ENCODE data around the gene AKAP8.
"Not testable (repeated sequence)": the region's sequence is repeated elsewhere in the genome, so short reads cannot be mapped to it uniquely, and the experiment has no call there.

AKAP8 gene

GRCh38 chr19:15379083-15379998, at the start of gene AKAP8:
Gene AKAP8, minus strand, starts transcription at chr19:15379787. Its CDS starts 56 bp downstream, at chr19:15379731.
- DNase-seq (ENCODE audit: low read depth), result peak; percentile 97

GRCh38 chr19:15427991-15428471, 48.4 kb upstream of the AKAP8 start:
- DNase-seq (ENCODE audit: low read depth), result no peak

DNA sequence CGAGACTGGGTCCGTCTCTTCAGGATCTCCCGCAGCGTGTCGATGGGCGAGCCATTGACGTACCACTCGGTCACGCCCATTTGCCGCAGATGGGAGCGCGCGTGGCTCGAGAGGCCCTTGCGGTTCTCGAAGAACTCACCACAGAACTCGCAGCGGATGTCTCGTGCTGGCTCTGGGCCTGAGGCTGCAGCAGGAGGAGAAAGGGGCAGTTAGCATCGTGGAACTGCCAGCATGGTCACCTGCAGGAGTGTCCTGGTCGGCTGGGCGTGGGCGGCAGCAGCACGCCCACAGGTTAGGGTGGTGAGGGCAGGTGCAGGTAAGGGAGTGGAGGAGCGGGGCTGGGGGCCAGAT, 47.7 kb upstream of the AKAP8 start:
- DNase-seq (ENCODE audit: low read depth), result no peak

DNA sequence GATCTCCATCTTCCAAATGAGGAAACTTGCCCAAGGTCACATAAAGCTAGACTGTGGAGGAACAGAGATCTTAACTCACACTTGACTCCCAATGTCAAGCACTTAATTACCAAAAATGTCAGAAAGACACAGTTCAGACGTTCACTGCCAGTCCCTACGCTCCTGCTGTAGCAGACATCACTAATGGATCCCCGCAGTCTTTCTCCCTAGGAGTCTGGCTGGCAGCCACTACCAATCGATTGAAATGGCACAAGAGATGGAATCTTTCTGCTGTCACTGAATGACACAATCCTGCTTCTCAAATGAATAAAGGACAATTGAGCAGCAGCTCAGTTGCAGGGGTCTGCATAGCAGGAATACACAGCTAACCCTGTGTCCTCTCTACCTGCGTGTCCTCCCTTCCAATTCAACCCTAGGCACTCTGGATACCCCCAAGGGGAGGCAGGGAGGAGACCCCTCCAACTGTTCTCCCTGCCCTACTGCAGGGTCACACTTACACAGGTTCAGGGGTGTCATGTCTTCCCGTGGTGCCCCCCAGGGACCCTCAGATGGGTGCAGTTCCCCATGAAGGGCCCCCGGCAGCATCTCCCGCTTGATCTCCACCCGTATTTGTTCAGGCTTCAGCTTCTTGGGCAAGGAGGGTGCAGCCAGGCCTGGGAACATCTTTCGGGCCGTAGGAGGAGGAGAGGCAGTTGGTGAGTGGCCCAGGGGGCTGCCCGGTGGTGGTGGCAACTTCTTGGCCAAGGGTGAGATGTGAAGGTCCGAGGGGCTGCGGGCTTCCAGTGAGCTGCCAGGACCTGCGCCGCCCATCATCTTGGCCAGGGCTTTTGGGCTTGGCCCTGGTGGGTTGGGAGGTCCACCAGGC, 47.1 kb upstream of the AKAP8 start:
- no peak for DNase-seq (ENCODE audit: low read depth)

DNA sequence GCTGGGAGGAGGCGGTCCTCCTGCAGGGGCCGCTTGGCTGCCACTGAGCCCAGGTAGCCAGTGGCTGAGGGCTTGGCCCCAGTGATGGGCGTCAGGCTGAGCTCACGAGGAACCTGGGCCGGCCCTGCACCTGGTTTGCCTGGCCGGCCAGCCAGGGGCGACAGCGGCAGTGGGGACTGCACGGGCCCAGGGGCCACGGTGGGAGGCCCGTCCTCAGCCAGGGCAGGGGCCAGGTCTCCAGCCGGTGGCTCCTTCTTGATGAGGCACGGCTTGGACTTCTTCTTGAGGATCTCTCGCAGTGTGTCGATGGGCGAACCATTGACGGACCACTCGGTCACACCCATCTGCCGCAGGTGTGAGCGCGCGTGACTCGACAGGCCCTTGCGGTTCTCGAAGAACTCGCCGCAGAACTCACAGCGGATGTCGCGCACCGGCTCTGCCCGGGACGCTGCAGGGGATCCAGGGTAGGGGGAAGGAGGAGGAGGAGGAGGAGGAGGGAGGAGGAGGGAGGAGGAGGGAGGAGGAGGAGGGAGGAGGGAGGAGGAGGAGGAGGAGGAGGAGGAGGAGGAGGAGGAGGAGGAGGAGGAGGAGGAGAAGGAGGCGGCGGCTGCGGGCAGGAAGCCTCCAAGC, 45.8 kb upstream of the AKAP8 start:
- no peak for DNase-seq (ENCODE audit: low read depth)

- no peak for DNase-seq (ENCODE audit: low read depth)
Observed at GRCh38 chr19:15424692-15425272, 45.2 kb upstream of the AKAP8 start.

- no peak for DNase-seq (ENCODE audit: low read depth)
Observed at GRCh38 chr19:15424121-15424520, 44.5 kb upstream of the AKAP8 start.

- no peak for DNase-seq (ENCODE audit: low read depth)
Observed at GRCh38 chr19:15423130-15423529, 43.5 kb upstream of the AKAP8 start.

DNA sequence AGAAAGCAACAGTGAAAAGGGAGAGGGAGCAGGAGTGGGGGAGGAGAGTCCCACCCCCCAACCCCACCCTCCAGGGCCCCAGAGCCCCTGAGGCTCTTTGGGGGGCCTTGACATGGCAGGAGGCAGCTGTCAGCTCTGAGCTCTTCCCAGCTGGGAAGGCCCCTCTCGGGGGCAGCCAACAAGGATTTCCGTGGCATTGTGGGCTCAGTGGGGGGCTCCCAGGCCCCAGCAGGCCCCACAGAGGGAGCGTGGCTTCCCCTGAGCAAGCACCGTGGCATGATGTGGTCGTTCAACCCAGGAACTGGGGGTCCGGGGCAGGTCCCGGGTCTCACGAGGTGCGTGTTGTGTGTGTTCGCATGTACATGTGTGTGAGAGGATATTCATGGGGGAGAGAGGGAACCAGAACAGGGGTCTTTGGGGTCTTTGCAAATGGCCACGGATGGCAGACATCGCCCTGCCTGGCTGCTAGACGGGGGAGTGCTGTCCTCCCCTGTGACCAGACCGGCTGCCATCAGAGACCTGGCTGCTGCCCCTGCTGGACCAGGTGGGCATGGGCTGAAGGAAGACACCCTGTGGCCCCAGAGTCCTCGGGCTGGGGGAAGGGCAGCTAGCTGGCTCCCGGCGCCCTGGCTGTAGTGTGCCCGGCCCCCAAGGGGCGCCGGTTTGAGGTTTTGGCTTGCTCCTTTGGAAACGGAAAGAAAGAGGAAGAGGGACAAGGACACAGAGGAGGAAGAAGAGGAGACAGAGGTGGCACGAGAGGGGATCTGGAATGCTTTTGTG, 42.9 kb upstream of the AKAP8 start:
- DNase-seq (ENCODE audit: low read depth), result no peak

DNA sequence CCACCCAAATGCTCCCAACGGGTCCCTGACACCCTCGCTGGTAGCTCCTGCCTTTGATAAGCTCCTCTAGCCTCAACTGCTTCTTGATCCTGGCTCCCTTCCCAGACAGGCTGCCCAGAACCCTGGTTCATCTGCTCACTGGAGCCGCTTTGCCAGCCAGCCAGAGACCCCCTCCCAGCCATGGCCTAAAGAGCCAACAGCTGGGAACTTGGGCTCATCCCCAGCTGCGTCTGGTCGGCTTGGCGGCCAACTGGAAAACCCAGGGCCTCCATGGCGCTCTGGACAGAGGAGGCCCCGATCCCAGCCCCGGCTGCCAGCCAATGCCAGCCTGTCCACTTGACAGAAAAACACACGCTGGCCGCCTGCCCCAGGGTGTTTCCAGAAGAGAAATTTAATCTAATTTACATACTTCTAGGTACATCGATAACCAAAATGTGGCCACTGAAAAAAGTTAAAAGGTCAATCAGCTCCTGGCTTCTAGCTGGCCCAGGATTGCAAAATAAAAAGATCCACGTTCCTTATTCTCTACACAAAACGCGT, 42.2 kb upstream of the AKAP8 start:
- DNase-seq (ENCODE audit: low read depth), result no peak

GRCh38 chr19:15421136-15421695, 41.6 kb upstream of the AKAP8 start:
- no peak for DNase-seq (ENCODE audit: low read depth)

DNA sequence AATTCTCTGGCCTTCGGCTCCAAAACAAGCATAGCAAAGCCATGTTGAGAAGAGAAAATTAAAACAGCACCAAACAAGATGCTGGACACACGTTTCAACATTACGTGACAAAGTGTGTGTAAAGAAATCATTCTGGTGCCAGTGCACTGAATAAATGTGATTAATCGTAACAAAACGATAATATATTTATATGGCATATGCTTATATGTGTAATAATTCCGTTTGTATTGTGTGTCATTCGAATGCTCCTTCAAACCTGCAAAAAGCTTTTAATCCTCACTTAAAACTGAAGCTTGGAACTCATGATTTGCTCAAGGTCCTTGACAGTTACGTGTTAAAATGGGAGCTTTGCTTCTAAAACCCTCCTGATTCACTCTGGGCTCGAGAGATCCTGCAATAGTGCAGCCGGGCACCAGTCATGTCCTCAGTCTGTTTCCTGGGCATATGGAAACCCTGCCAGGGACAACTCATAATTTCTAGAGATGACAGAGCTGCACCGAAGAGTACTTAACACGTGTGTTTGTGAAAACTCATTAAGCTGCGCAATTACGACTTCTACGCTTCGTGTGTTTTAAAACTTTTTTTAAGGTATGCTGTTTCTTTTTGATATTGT, 39.9 kb upstream of the AKAP8 start:
- DNase-seq (ENCODE audit: low read depth), result no peak

DNA sequence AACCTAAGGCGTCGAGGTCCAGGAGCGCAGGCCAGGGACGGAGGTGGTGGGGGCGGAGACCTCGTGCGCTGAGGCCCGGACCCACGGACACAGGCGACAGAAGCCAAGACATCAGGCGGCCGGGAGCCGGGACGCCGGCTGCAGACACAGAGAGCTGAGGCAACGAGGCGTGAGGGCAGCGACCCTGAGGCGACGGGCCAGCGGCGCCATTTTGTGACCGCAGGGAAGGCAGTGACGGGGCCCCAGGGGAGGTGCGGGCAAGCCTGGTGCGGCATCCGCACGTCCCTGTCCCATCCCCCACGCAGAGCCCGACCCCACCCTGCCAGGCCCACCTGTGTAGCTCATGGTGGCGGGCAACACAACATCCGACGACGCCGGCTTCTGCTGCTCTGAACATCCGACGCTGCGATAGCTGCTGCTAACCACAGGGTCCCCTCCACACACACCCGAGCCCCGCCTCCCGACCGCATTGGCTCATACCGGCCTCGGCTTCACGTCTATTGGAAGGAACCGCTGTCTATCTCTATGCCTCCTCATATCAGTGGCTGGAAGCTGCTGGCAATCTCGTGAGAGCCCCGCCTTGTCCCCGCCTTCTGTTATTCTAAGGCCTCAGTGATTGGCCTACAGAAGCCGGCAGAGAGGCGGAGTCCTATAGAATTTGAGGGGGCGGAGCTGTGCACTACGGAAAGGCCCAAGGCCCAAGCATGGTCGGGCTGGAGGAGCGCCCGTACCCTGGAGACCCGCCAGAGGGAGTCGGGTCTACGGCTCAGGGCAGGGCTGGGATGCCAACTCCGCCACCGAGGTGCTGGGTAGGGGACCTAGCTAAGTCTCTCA, 39.2 kb upstream of the AKAP8 start, which contains the start of gene AKAP8L:
AKAP8L (minus strand) TSS at position 410 of the 834 bp plus-strand sequence; CDS start at position 345, 65 bp downstream.
- peak; percentile 87 for DNase-seq (ENCODE audit: low read depth)

- no peak for DNase-seq (ENCODE audit: low read depth)
Observed at GRCh38 chr19:15418231-15418578, 38.6 kb upstream of the AKAP8 start.

GRCh38 chr19:15417699-15418098, 38.1 kb upstream of the AKAP8 start:
- no peak for DNase-seq (ENCODE audit: low read depth)

DNA sequence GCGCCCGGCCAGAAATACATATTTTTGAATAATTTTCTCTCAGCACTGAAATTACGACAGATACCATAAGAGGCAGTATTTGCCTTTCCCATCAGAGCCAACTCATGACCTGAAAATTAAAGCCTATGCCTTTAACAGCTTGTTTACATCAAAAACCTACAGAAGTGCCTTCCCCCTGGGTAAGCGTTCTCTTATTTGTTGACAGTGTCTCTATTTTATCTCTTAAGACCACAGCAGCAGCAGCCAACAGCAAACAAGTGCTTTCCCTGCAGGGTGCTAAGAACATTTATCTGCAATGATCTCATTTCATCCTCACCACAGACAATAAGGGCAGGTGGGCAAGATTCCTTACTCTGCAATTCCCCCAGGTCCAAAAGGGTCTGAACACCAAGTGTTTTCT, 33.2 kb upstream of the AKAP8 start:
- DNase-seq (ENCODE audit: low read depth), result no peak

- DNase-seq (ENCODE audit: low read depth), result not testable (repeated sequence)
Observed at GRCh38 chr19:15411351-15411750, 31.8 kb upstream of the AKAP8 start.

- no peak for DNase-seq (ENCODE audit: low read depth)
Observed at GRCh38 chr19:15404780-15405211, 25.2 kb upstream of the AKAP8 start.

All from stimulated activated CD8-positive, alpha-beta memory T cell treated with anti-CD3 and anti-CD28 coated beads, Interleukin-15, amount 100 ng/mL, for 24 hours (primary cell).